HepG2 (cell line): ENCODE measurements around the gene USP7.

Experiments used
- BORCS8-MEF2B ChIP-seq: sonication (generic); formaldehyde crosslinking; IDR thresholded peaks from 2 replicates; pipeline ENCODE4 v1.8.0; 2022; ENCODE audit warnings: mild to moderate bottlenecking, missing genetic modification reagents
- CENPBD1 ChIP-seq: sonication (generic); formaldehyde crosslinking; IDR thresholded peaks from 2 replicates; pipeline ENCODE4 v1.8.0; 2022; ENCODE audit warnings: missing genetic modification reagents, low read depth, mild to moderate bottlenecking, borderline replicate concordance
- RERE ChIP-seq: IDR thresholded peaks from 2 replicates; pipeline ENCODE4 v1.6.1; 2016; ENCODE audit warnings: low read depth, missing genetic modification reagents, missing compliant biosample characterization
- ZNF761 ChIP-seq: sonication (generic); formaldehyde crosslinking; conservative IDR thresholded peaks from 2 replicates; pipeline ENCODE4 v1.4.0; 2020; ENCODE audit warnings: mild to moderate bottlenecking, missing genetic modification reagents

DNA sequence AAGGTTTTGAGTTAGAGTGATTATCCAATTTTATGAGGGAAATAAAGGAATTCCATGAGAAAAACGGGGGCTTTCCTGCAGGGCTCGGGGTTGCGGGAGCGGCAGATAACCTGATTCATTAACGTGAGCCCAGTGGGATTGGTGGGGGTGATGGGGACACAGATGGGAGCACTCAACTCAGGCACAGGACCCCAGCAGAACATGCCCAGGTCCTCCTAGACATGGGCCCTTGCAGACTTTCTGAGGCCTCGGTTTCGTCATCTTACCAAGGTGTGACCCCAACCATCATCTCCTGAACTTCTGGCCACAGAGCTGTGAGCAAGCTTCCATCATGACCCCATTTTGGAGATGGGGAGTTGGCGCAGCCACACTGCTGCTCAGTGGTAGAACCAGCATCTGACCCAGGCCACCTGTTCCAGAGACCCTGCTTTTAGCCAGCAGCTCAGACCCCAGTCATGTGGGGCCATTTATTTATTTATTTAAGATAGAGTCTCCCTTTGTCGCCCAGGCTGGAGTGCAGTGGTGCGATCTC, 117.2 kb downstream of the USP7 start:
- TF ChIP-seq CENPBD1 = no peak
- no peak for TF ChIP-seq ZNF761 (CRISPR knock-in tag)
- no peak for TF ChIP-seq RERE
- no peak for TF ChIP-seq BORCS8-MEF2B
